ENCODE measurements around the gene ALOXE3.

- no peak for TF ChIP-seq CTCF (IDR thresholded peaks at IDR 0.05; ENCODE audit: control extremely low read depth in 1 of 3, insufficient read depth in 1 of 3, low read depth in 1 of 3, low read length in 3 of 3)
- no peak for TF ChIP-seq NANOG (IDR thresholded peaks at IDR 0.05; ENCODE audit: insufficient read depth, low read depth, low read length, poor library complexity, severe bottlenecking)
- no peak for TF ChIP-seq ATF2 (IDR thresholded peaks at IDR 0.05; ENCODE audit: low read length)
- TF ChIP-seq CHD2 (IDR thresholded peaks at IDR 0.05; ENCODE audit: low read length): no peak
- no peak for TF ChIP-seq EZH2 (IDR thresholded peaks at IDR 0.05; ENCODE audit: low read depth, low read length, severe bottlenecking)
- no peak for TF ChIP-seq MAX (IDR thresholded peaks at IDR 0.05)
Measured at GRCh38 chr17:8048736-8049135, 69.6 kb downstream of the ALOXE3 start.

Measured in H1 (cell line).